Brain microvascular endothelial cell (primary cell): Measurements from ENCODE around the gene TMPRSS15.

Experiments
- DNase-seq: peaks from one replicate; pipeline ENCODE4 v3.0.0-alpha.2; 2020
- H3K27ac ChIP-seq: fragments of 250-450 bp; sonication (Bioruptor Pico); 2 replicates; pipeline ENCODE4 v1.5.1; 2020; ENCODE audit warnings: mild to moderate bottlenecking, moderate library complexity
- H3K27me3 ChIP-seq: fragments of 250-450 bp; sonication (Bioruptor Pico); replicated peaks from 2 replicates; pipeline ENCODE4 v1.5.1; 2020; ENCODE audit warnings: mild to moderate bottlenecking
- H3K36me3 ChIP-seq: fragments of 250-450 bp; sonication (Bioruptor Pico); replicated peaks from 2 replicates; pipeline ENCODE4 v1.5.1; 2020; ENCODE audit warnings: mild to moderate bottlenecking
- H3K4me3 ChIP-seq: 2 replicates; pipeline ENCODE4 v1.5.1; 2011; ENCODE audit warnings: low read depth, mild to moderate bottlenecking, control low read depth, low read length, moderate library complexity
- CTCF ChIP-seq: IDR thresholded peaks from 2 replicates; pipeline ENCODE4 v1.5.1; 2011; ENCODE audit warnings: low read depth, mild to moderate bottlenecking, moderate library complexity, low read length, control low read depth, inconsistent platforms; ENCODE audit errors: missing control alignments
- in situ Hi-C: cut with HindIII; loops from 2 replicates; pipeline ENCODE4 v1.10.0; 2017; ENCODE audit warnings: low sequenced_read_pairs, low pct_ligation_motif_present

TMPRSS15 gene

GRCh38 chr21:18369115-18369514 is 34.5 kb downstream of the TMPRSS15 start:
- peak; percentile 53 for TF ChIP-seq CTCF
- Histone ChIP-seq H3K4me3 (no peak overlapping the region), H3K36me3 (no peaks in the 10 kb centered on the region), H3K27ac (no peak overlapping the region), H3K27me3 (no peaks in the 10 kb centered on the region)
- DNase-seq = no peak
- in situ Hi-C loops = no loop called here

- in situ Hi-C loops = no loop called here
- DNase-seq = no peak
- Histone ChIP-seq H3K27me3 (no peaks in the 10 kb centered on the region), H3K4me3 (no peak overlapping the region), H3K27ac (no peak overlapping the region), H3K36me3 (no peaks in the 10 kb centered on the region)
- no peak for TF ChIP-seq CTCF
These were observed 35.4 kb downstream of the TMPRSS15 start for GRCh38 chr21:18368205-18368604.

GRCh38 chr21:18356801-18357200 is 46.8 kb downstream of the TMPRSS15 start:
- no peaks in the 10 kb centered on the region for H3K27me3 ChIP-seq
- no peaks in the 10 kb centered on the region for H3K36me3 ChIP-seq
- no peak for DNase-seq
- no peak overlapping the region for H3K4me3 ChIP-seq
- no peak for TF ChIP-seq CTCF
- in situ Hi-C loops = no loop called here
- no peak overlapping the region for H3K27ac ChIP-seq

GRCh38 chr21:18354947-18355346 is 48.6 kb downstream of the TMPRSS15 start:
- no peak for TF ChIP-seq CTCF
- no peaks in the 10 kb centered on the region for H3K36me3 ChIP-seq
- no peak for DNase-seq
- H3K27me3 ChIP-seq = no peaks in the 10 kb centered on the region
- no peak overlapping the region for H3K4me3 ChIP-seq
- in situ Hi-C loops = no loop called here
- H3K27ac ChIP-seq = no peak overlapping the region

- peak; percentile 6 for DNase-seq
- Histone ChIP-seq H3K36me3 (no peaks in the 10 kb centered on the region), H3K27me3 (no peaks in the 10 kb centered on the region), H3K27ac (no peak overlapping the region), H3K4me3 (no peak overlapping the region)
- in situ Hi-C loops = no loop called here
- no peak for TF ChIP-seq CTCF
These were observed 53.4 kb downstream of the TMPRSS15 start for GRCh38 chr21:18350216-18350615.

DNA sequence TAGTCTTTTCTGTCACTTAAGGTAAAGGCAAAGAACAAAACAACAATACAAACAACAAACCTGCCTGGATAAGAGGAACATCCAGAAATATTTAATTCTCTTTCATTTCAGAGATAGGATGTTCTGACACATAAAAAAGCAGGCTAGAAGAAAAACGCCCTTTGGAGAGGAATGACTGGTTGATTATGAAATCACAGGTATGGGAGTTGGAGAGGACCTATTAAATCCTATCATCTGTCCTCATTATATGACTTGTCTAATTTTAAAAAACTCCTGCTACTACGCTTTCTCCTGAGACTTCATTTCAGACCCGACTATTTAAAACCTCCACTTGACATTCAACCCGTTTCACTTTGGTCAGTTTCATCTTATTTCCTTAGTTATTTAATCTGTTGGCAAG is 54.1 kb downstream of the TMPRSS15 start:
- no peak overlapping the region for H3K27ac ChIP-seq
- H3K27me3 ChIP-seq = no peaks in the 10 kb centered on the region
- no peak for TF ChIP-seq CTCF
- in situ Hi-C loops = no loop called here
- H3K36me3 ChIP-seq = no peaks in the 10 kb centered on the region
- no peak for DNase-seq
- H3K4me3 ChIP-seq = no peak overlapping the region
